Stimulated activated memory B cell treated with anti-CD40 and anti-IgM and Interleukin-4, amounts not matched to agents 10 μg/mL and 1 μg/mL and 100 μg/mL, for 72 hours (primary cell): Measurements from ENCODE around the gene FAM135A.
"Not testable (repeated sequence)": the region's sequence is repeated elsewhere in the genome, so short reads cannot be mapped to it uniquely, and the experiment has no call there.

ENCODE experiments used
- ATAC-seq: fragments of 150-1000 bp; cut with Tn5 transposase; 2 replicates; pipeline ENCODE4 v1.10.0; 2021
- H3K27ac Mint-ChIP-seq: one replicate; pipeline ENCODE4 v1.8.0; 2022; ENCODE audit warnings: mild to moderate bottlenecking, mixed read lengths
- H3K27me3 Mint-ChIP-seq: one replicate; pipeline ENCODE4 v1.8.0; 2022; ENCODE audit warnings: mixed read lengths
- H3K36me3 Mint-ChIP-seq: one replicate; pipeline ENCODE4 v1.8.0; 2022; ENCODE audit warnings: mixed read lengths
- H3K4me1 Mint-ChIP-seq: one replicate; pipeline ENCODE4 v1.8.0; 2022; ENCODE audit warnings: mixed read lengths
- H3K4me3 Mint-ChIP-seq: one replicate; pipeline ENCODE4 v1.8.0; 2022; ENCODE audit warnings: mild to moderate bottlenecking, moderate library complexity, mixed read lengths
- H3K9me3 Mint-ChIP-seq: one replicate; pipeline ENCODE4 v1.8.0; 2022; ENCODE audit warnings: mixed read lengths

The FAM135A gene

DNA sequence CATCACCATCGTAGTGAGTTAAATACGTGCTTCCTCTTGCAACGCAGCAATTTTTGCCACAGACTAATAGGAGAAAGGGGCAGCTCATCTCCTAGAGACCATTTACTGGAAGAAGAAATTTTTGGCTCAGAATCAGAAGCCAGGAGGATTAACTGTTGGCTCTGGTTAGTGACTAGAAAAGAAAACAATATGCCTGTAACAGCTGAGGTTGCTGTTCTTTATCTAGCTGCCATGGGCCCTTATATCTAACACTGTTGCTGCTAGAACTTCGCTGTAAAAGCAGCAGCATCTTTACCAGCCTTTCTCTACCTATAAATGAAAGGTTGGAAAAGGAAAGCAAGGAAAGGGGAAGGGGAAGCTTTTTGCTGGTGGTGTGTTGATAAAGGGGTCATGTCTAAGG is 65.9 kb downstream of the FAM135A start:
- Mint-ChIP-seq H3K9me3 (no peaks in the 10 kb centered on the region), H3K4me1 (no peaks in the 10 kb centered on the region), H3K36me3 (peaks cover 41% of the 10 kb centered on the region), H3K27ac (no peak overlapping the region), H3K4me3 (no peak overlapping the region), H3K27me3 (no peaks in the 10 kb centered on the region)
- ATAC-seq, result no peak

GRCh38 chr6:70486638-70487037 is 73.3 kb downstream of the FAM135A start:
- ATAC-seq, H3K27me3 Mint-ChIP-seq, H3K9me3 Mint-ChIP-seq, H3K27ac Mint-ChIP-seq, H3K4me3 Mint-ChIP-seq, H3K4me1 Mint-ChIP-seq: not testable (repeated sequence)
- peaks cover 17% of the 10 kb centered on the region for H3K36me3 Mint-ChIP-seq

GRCh38 chr6:70489364-70489763 is 76.1 kb downstream of the FAM135A start:
- no peak overlapping the region for H3K4me3 Mint-ChIP-seq
- no peak overlapping the region for H3K27ac Mint-ChIP-seq
- no peak for ATAC-seq
- no peaks in the 10 kb centered on the region for H3K9me3 Mint-ChIP-seq
- H3K4me1 Mint-ChIP-seq, result no peaks in the 10 kb centered on the region
- H3K27me3 Mint-ChIP-seq, result no peaks in the 10 kb centered on the region
- H3K36me3 Mint-ChIP-seq, result peaks cover 10% of the 10 kb centered on the region

- Mint-ChIP-seq H3K36me3 (peaks cover 46% of the 10 kb centered on the region), H3K27ac (no peak overlapping the region), H3K4me3 (no peak overlapping the region), H3K27me3 (no peaks in the 10 kb centered on the region), H3K9me3 (peaks cover 12% of the 10 kb centered on the region), H3K4me1 (no peaks in the 10 kb centered on the region)
- no peak for ATAC-seq
These were observed 81.5 kb downstream of the FAM135A start for GRCh38 chr6:70494833-70495232.

GRCh38 chr6:70495790-70496189 is 82.5 kb downstream of the FAM135A start:
- not testable (repeated sequence) for ATAC-seq, H3K27me3 Mint-ChIP-seq, H3K27ac Mint-ChIP-seq, H3K4me1 Mint-ChIP-seq, H3K4me3 Mint-ChIP-seq
- peaks cover 56% of the 10 kb centered on the region for H3K36me3 Mint-ChIP-seq
- H3K9me3 Mint-ChIP-seq, result peaks cover 12% of the 10 kb centered on the region

GRCh38 chr6:70502484-70502883 is 89.2 kb downstream of the FAM135A start:
- H3K4me1 Mint-ChIP-seq, result no peaks in the 10 kb centered on the region
- peaks cover 14% of the 10 kb centered on the region for H3K9me3 Mint-ChIP-seq
- H3K4me3 Mint-ChIP-seq, result no peak overlapping the region
- no peak for ATAC-seq
- peaks cover 92% of the 10 kb centered on the region for H3K36me3 Mint-ChIP-seq
- H3K27me3 Mint-ChIP-seq, result no peaks in the 10 kb centered on the region
- H3K27ac Mint-ChIP-seq, result no peak overlapping the region

DNA sequence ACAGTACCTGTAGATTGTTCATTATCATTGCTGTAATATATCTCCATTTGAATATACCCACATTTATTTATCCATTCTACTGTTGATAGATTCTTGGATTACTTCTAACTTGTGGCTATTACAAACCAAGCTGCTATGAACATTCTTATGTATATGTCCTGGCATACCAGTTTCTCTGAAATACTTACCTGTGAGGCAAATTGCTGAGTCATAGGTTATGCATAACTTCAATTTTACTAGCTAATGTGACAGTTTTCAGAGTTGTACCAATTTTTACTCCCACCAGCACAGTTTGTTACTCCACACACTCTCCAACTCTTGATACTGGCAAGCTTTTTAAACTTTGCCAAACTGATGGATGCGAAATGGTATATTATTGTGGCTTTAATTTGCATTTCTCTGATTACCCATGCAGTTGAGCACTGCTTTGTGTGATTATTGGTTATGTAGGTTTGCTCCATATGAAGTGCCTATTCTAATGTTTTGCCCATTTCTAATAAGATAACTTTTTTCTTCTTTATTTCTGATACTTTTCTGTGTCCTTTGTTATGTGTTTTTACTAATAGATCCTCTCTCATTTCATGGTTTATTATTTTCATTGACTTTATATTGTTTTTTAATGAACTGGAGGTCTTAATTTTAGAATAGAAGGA is 90.6 kb downstream of the FAM135A start:
- no peaks in the 10 kb centered on the region for H3K4me1 Mint-ChIP-seq
- no peak for ATAC-seq
- no peak overlapping the region for H3K27ac Mint-ChIP-seq
- peaks cover 11% of the 10 kb centered on the region for H3K9me3 Mint-ChIP-seq
- H3K27me3 Mint-ChIP-seq, result no peaks in the 10 kb centered on the region
- no peak overlapping the region for H3K4me3 Mint-ChIP-seq
- peaks cover 78% of the 10 kb centered on the region for H3K36me3 Mint-ChIP-seq

- peaks cover 60% of the 10 kb centered on the region for H3K36me3 Mint-ChIP-seq
- H3K4me1 Mint-ChIP-seq, result no peaks in the 10 kb centered on the region
- ATAC-seq, result no peak
- peaks cover 7% of the 10 kb centered on the region for H3K9me3 Mint-ChIP-seq
- H3K27me3 Mint-ChIP-seq, result no peaks in the 10 kb centered on the region
- H3K4me3 Mint-ChIP-seq, result no peak overlapping the region
- H3K27ac Mint-ChIP-seq, result no peak overlapping the region
These were observed 93.0 kb downstream of the FAM135A start for GRCh38 chr6:70506321-70506720.

DNA sequence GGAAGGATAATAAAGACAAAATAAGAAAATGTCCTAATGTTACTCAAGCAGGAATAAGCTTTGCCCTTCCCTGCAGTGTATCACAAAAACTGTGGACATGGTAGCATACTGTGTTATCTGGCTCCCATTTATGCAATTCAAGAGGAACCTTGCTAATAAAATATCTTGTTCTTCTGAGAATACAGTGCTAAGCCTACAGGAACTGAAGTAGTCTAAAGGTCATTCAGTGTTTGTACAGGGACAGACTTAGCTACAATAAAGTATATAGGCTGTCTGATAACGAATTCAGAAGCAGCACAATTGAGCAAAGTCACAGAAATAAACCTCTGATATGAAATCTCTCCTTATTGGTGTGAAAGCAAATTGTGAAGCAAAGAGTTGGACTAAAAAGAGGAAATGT is 93.9 kb downstream of the FAM135A start:
- H3K36me3 Mint-ChIP-seq, result peaks cover 52% of the 10 kb centered on the region
- no peak for ATAC-seq
- H3K4me1 Mint-ChIP-seq, result no peaks in the 10 kb centered on the region
- H3K27me3 Mint-ChIP-seq, result no peaks in the 10 kb centered on the region
- H3K9me3 Mint-ChIP-seq, result peaks cover 5% of the 10 kb centered on the region
- H3K4me3 Mint-ChIP-seq, result no peak overlapping the region
- H3K27ac Mint-ChIP-seq, result no peak overlapping the region

DNA sequence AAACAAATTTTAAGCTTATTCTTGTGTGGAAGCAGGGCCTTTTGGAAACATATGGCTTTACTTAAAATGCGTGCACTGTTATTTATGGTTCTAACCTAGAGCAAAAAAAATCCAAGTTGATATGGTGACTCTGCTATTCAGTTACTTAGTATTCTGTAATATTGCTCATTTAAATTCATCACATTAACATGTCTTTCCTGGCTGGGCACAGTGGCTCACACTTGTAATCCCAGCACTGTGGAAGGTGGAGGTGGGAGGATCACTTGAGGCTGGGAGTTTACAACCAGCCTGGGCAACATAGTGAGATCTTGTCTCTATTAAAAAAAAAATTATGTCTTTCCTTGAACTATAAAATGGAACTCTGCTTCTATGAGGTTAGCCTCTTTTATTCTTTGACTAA is 95.6 kb downstream of the FAM135A start:
- Mint-ChIP-seq H3K9me3 (peaks cover 5% of the 10 kb centered on the region), H3K4me3 (no peak overlapping the region), H3K4me1 (no peaks in the 10 kb centered on the region), H3K27me3 (no peaks in the 10 kb centered on the region), H3K36me3 (peaks cover 34% of the 10 kb centered on the region), H3K27ac (no peak overlapping the region)
- no peak for ATAC-seq

- peaks cover 19% of the 10 kb centered on the region for H3K36me3 Mint-ChIP-seq
- ATAC-seq, result no peak
- H3K4me1 Mint-ChIP-seq, result no peaks in the 10 kb centered on the region
These were observed 97.3 kb downstream of the FAM135A start for GRCh38 chr6:70510600-70510999.

DNA sequence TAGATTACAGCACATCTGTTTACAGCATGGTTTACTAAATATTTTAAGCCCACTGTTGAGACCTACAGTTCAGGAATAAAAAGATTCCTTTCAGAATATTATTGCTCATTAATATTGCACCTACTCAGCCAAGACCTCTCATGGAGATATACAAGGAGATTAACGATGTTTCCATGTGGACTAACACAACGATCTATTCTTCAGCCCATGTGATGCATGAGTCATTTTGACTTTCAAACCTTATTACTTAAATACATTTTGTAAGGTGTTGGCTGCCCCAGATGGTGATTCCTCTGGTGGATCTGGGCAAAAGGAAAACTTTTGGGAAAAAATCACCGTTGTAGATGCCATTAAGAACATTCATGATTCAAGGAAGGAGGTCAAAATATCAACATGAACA is 105.4 kb downstream of the FAM135A start:
- no peak for ATAC-seq
- Mint-ChIP-seq H3K9me3 (no peaks in the 10 kb centered on the region), H3K4me1 (no peaks in the 10 kb centered on the region), H3K27me3 (no peaks in the 10 kb centered on the region), H3K4me3 (no peak overlapping the region), H3K27ac (no peak overlapping the region), H3K36me3 (peaks cover 11% of the 10 kb centered on the region)

More at GRCh38 chr6:70510600-70510999, 97.3 kb downstream of the FAM135A start:
- H3K9me3 Mint-ChIP-seq, result no peaks in the 10 kb centered on the region
- H3K4me3 Mint-ChIP-seq, result no peak overlapping the region
- H3K27ac Mint-ChIP-seq, result no peak overlapping the region
- H3K27me3 Mint-ChIP-seq, result no peaks in the 10 kb centered on the region

DNA sequence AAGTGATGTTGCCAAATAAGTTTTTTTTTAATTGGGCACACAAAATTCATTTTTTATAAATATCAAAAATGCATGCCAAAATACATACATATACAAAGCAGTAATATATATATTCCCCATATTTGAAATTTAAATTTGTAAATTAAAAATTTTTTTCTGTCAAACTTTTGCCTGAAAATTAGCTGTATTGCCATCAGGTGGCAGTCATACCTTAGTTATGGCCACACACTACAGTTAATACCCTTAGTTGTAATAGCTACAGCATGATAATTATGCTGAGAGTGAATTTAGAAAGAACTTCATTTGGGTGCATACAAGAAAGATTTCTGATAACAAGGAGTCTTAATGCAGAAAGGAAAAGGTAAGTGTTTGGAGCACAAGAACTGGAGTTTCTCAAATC is 107.3 kb downstream of the FAM135A start:
- H3K36me3 Mint-ChIP-seq, result peaks cover 23% of the 10 kb centered on the region
- H3K4me1 Mint-ChIP-seq, result no peaks in the 10 kb centered on the region
- H3K27me3 Mint-ChIP-seq, result no peaks in the 10 kb centered on the region
- H3K27ac Mint-ChIP-seq, result no peak overlapping the region
- no peak for ATAC-seq
- H3K4me3 Mint-ChIP-seq, result no peak overlapping the region
- H3K9me3 Mint-ChIP-seq, result no peaks in the 10 kb centered on the region

- Mint-ChIP-seq H3K9me3 (no peaks in the 10 kb centered on the region), H3K27me3 (no peaks in the 10 kb centered on the region), H3K4me3 (no peak overlapping the region), H3K4me1 (no peaks in the 10 kb centered on the region), H3K36me3 (peaks cover 41% of the 10 kb centered on the region), H3K27ac (no peak overlapping the region)
- no peak for ATAC-seq
These were observed 111.5 kb downstream of the FAM135A start for GRCh38 chr6:70524721-70525286.

- Mint-ChIP-seq H3K4me3 (no peak overlapping the region), H3K36me3 (peaks cover 46% of the 10 kb centered on the region), H3K27me3 (no peaks in the 10 kb centered on the region), H3K4me1 (no peaks in the 10 kb centered on the region), H3K27ac (no peak overlapping the region), H3K9me3 (no peaks in the 10 kb centered on the region)
- no peak for ATAC-seq
These were observed 113.9 kb downstream of the FAM135A start for GRCh38 chr6:70527071-70527737.

GRCh38 chr6:70530023-70530422 is 116.7 kb downstream of the FAM135A start:
- no peaks in the 10 kb centered on the region for H3K27me3 Mint-ChIP-seq
- H3K4me3 Mint-ChIP-seq, result no peak overlapping the region
- H3K36me3 Mint-ChIP-seq, result peaks cover 37% of the 10 kb centered on the region
- no peak for ATAC-seq
- no peaks in the 10 kb centered on the region for H3K9me3 Mint-ChIP-seq
- no peaks in the 10 kb centered on the region for H3K4me1 Mint-ChIP-seq
- no peak overlapping the region for H3K27ac Mint-ChIP-seq
